Large intestine (tissue), 3 donors: ENCODE data around the gene CCDC30. TPM values are rescaled to one million over a fixed set of nuclear protein-coding genes. Genes with fewer than 3 reads are reported as not detected.
"Not testable (repeated sequence)": the region's sequence is repeated elsewhere in the genome, so short reads cannot be mapped to it uniquely, and the experiment has no call there.

ENCODE experiments used
- DNase-seq, 2 donors: peaks; one replicate each; pipeline versions ENCODE4 v3.0.0 to v3.0.0-alpha.2; 2013
- H3K27ac ChIP-seq: one replicate; pipeline ENCODE4 v1.5.1; 2013; ENCODE audit warnings: low read length
- H3K27me3 ChIP-seq: 2 replicates; pipeline ENCODE4 v1.6.1; 2013; ENCODE audit warnings: low read length; ENCODE audit not compliant: control insufficient read depth, insufficient read depth
- H3K36me3 ChIP-seq: 2 replicates; pipeline ENCODE4 v1.6.1; 2013; ENCODE audit warnings: low read length; ENCODE audit not compliant: control insufficient read depth, insufficient read depth
- H3K4me1 ChIP-seq: one replicate; pipeline ENCODE4 v1.6.1; 2013; ENCODE audit warnings: low read length; ENCODE audit not compliant: control insufficient read depth, insufficient read depth
- H3K4me3 ChIP-seq: one replicate; pipeline ENCODE4 v1.5.1; 2013; ENCODE audit warnings: low read length
- H3K9me3 ChIP-seq: one replicate; pipeline ENCODE4 v1.6.1; 2013; ENCODE audit warnings: mild to moderate bottlenecking, low read depth, low read length, moderate library complexity; ENCODE audit not compliant: control insufficient read depth
- WGBS: methylation state at CpG from one replicate; pipeline ENCODE4 v1.1.5; 2013; ENCODE audit warnings: low lambda C conversion rate; ENCODE audit not compliant: insufficient coverage; 5-methylcytosine and 5-hydroxymethylcytosine counted together
- polyA plus RNA-seq: library from polyadenylated mRNA; unstranded; fragments of 120-200 nt; gene quantifications from one replicate; pipeline ENCODE4 v1.2.1, GENCODE V29; 2013

CCDC30 gene
- polyA plus RNA-seq, 1 donor = 5.0 TPM

- no peak overlapping the region for H3K4me3 ChIP-seq
- H3K4me1 ChIP-seq = no peaks in the 10 kb centered on the region
- H3K27me3 ChIP-seq = no peaks in the 10 kb centered on the region
- WGBS = no CpG with 5 or more reads among the region's 3 CpGs
- H3K36me3 ChIP-seq = peaks cover 30% of the 10 kb centered on the region
- H3K27ac ChIP-seq = no peak overlapping the region
- H3K9me3 ChIP-seq = no peaks in the 10 kb centered on the region
- DNase-seq = no peak
Observed at GRCh38 chr1:42675467-42675866, 212.4 kb downstream of the CCDC30 start.

GRCh38 chr1:42676534-42677087 is 213.5 kb downstream of the CCDC30 start:
- Histone ChIP-seq H3K27me3 (no peaks in the 10 kb centered on the region), H3K9me3 (no peaks in the 10 kb centered on the region), H3K27ac (no peak overlapping the region), H3K4me1 (no peaks in the 10 kb centered on the region), H3K36me3 (peaks cover 29% of the 10 kb centered on the region), H3K4me3 (no peak overlapping the region)
- DNase-seq = no peak
- 100% methylated on average over 1 of the region's 3 CpGs for WGBS

- WGBS = no CpG with 5 or more reads among the region's 10 CpGs
- Histone ChIP-seq H3K9me3 (no peaks in the 10 kb centered on the region), H3K36me3 (peaks cover 24% of the 10 kb centered on the region), H3K4me1 (peaks cover 5% of the 10 kb centered on the region), H3K27ac (no peak overlapping the region), H3K4me3 (no peak overlapping the region), H3K27me3 (no peaks in the 10 kb centered on the region)
- no peak for DNase-seq
Observed at GRCh38 chr1:42679364-42679983, 216.4 kb downstream of the CCDC30 start.

- H3K4me3 ChIP-seq = no peak overlapping the region
- WGBS = no CpG with 5 or more reads among the region's 2 CpGs
- no peaks in the 10 kb centered on the region for H3K27me3 ChIP-seq
- no peaks in the 10 kb centered on the region for H3K9me3 ChIP-seq
- H3K36me3 ChIP-seq = peaks cover 19% of the 10 kb centered on the region
- peaks cover 9% of the 10 kb centered on the region for H3K4me1 ChIP-seq
- DNase-seq = no peak
- no peak overlapping the region for H3K27ac ChIP-seq
Observed at GRCh38 chr1:42680055-42680454, 217.0 kb downstream of the CCDC30 start.

- H3K4me1 ChIP-seq = peaks cover 15% of the 10 kb centered on the region
- WGBS = 17% methylated on average over 1 of the region's 18 CpGs
- peak in 1 of 2 donors; percentile 64 for DNase-seq
- H3K36me3 ChIP-seq = peaks cover 9% of the 10 kb centered on the region
- peak overlapping the region; percentile 85 for H3K4me3 ChIP-seq
- H3K27me3 ChIP-seq = no peaks in the 10 kb centered on the region
- no peaks in the 10 kb centered on the region for H3K9me3 ChIP-seq
- peak overlapping the region; percentile 94 for H3K27ac ChIP-seq
Observed at GRCh38 chr1:42680921-42681683, 218.0 kb downstream of the CCDC30 start.

- Histone ChIP-seq H3K27me3 (no peaks in the 10 kb centered on the region), H3K4me3 (peak within 1 kb of the TSS; percentile 85), H3K27ac (peak within 1 kb of the TSS; percentile 94), H3K36me3 (peaks cover 6% of the 10 kb centered on the region), H3K9me3 (no peaks in the 10 kb centered on the region), H3K4me1 (peaks cover 19% of the 10 kb centered on the region)
- DNase-seq = peak; percentile 98 to 100
- WGBS = no CpG with 5 or more reads among the region's 54 CpGs
Observed at GRCh38 chr1:42681741-42682483, 218.8 kb downstream of the CCDC30 start, which contains the start of gene YBX1. YBX1 (plus strand) TSS chr1:42682418; CDS start chr1:42682566, 148 bp downstream.

- H3K4me1 ChIP-seq = peaks cover 20% of the 10 kb centered on the region
- peak overlapping the region; percentile 85 for H3K4me3 ChIP-seq
- not testable (repeated sequence) for H3K9me3 ChIP-seq, H3K36me3 ChIP-seq, H3K27me3 ChIP-seq, DNase-seq
- no CpG with 5 or more reads among the region's 33 CpGs for WGBS
- H3K27ac ChIP-seq = peak overlapping the region; percentile 94
Observed at GRCh38 chr1:42682484-42682738, 219.3 kb downstream of the CCDC30 start.

- Histone ChIP-seq H3K9me3 (no peaks in the 10 kb centered on the region), H3K4me3 (peak overlapping the region; percentile 85), H3K36me3 (peaks cover 6% of the 10 kb centered on the region), H3K4me1 (peaks cover 23% of the 10 kb centered on the region), H3K27me3 (no peaks in the 10 kb centered on the region), H3K27ac (peak overlapping the region; percentile 94)
- WGBS = no CpG with 5 or more reads among the region's 103 CpGs
- DNase-seq = peak; percentile 87 to 91
Observed at GRCh38 chr1:42682739-42683531, 219.8 kb downstream of the CCDC30 start.

GRCh38 chr1:42684139-42684538 is 221.1 kb downstream of the CCDC30 start:
- Histone ChIP-seq H3K4me1 (peaks cover 26% of the 10 kb centered on the region), H3K27ac (peak overlapping the region; percentile 81)

GRCh38 chr1:42686418-42686817 is 223.3 kb downstream of the CCDC30 start:
- Histone ChIP-seq H3K4me3 (no peak overlapping the region), H3K4me1 (peaks cover 43% of the 10 kb centered on the region), H3K27me3 (no peaks in the 10 kb centered on the region), H3K36me3 (peaks cover 6% of the 10 kb centered on the region), H3K27ac (no peak overlapping the region), H3K9me3 (no peaks in the 10 kb centered on the region)
- WGBS = no CpG with 5 or more reads among the region's 4 CpGs
- peak in 1 of 2 donors; percentile 32 for DNase-seq

More at GRCh38 chr1:42684139-42684538, 221.1 kb downstream of the CCDC30 start:
- peak in 1 of 2 donors; percentile 24 for DNase-seq
- WGBS = no CpG with 5 or more reads among the region's 5 CpGs
- H3K9me3 ChIP-seq = no peaks in the 10 kb centered on the region
- H3K36me3 ChIP-seq = peaks cover 6% of the 10 kb centered on the region
- H3K4me3 ChIP-seq = peak overlapping the region; percentile 73
- H3K27me3 ChIP-seq = no peaks in the 10 kb centered on the region
